ENCODE results near the gene ALX1.

Gene ALX1

GRCh38 chr12:85280165-85280983 is at the start of gene ALX1:
ALX1 (plus strand) TSS chr12:85280220; CDS start chr12:85280262, 42 bp downstream.
- Mint-ChIP-seq H3K36me3 (no peaks in the 10 kb centered on the region), H3K4me3 (peak within 1 kb of the TSS; percentile 63), H3K27ac (peak within 1 kb of the TSS; percentile 28), H3K27me3 (peaks cover 16% of the 10 kb centered on the region), H3K9me3 (no peaks in the 10 kb centered on the region), H3K4me1 (peaks cover 2% of the 10 kb centered on the region)
- DNase-seq (ENCODE audit: low spot score in 2 of 2) (no peak), ATAC-seq (ENCODE audit: low read depth) (peak; percentile 27)

DNA sequence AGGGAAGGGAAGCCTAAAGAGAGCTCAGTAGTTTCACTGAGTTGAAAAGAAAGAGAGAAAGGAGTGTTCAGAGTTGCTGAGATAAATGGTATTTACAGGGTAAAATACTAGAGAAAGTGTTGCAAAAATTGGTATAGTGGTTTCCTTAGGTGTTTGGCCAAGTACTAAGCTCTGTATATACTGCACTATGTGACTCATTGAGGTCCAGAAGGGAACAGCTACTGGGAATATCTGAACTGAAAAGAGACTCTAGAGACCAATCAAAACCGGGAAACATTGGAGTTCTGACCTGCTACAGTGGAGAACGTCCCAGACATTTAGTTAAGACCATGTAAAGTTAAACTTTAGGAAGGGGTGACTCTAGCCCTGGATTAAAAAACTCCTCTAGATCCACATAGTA is 42.7 kb upstream of the ALX1 start:
- H3K27me3 Mint-ChIP-seq, result no peaks in the 10 kb centered on the region
- H3K4me1 Mint-ChIP-seq, result no peaks in the 10 kb centered on the region
- no peaks in the 10 kb centered on the region for H3K36me3 Mint-ChIP-seq
- DNase-seq (ENCODE audit: low spot score in 2 of 2) (no peak), ATAC-seq (ENCODE audit: low read depth) (no peak)
- peaks cover 4% of the 10 kb centered on the region for H3K9me3 Mint-ChIP-seq
- H3K27ac Mint-ChIP-seq, result no peak overlapping the region
- H3K4me3 Mint-ChIP-seq, result no peak overlapping the region

DNA sequence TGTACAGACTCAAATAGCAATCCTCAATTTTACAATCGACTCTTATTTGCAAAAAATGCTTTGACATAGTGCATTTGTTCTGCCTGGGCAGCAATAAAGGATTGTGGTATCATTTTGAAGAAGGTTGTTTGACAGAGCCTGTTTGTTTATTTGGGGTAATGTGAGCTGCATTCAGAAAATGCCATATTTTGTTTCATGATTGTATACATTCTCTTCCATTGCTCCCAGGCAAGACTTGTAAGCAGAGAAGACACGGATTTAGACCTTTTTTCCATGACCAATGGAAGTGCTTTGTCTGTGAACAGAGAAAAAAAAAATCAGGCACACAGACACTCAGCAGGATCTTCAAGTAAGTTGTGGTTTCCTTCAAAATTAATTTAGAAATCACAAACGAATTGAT is 35.5 kb upstream of the ALX1 start:
- no peaks in the 10 kb centered on the region for H3K36me3 Mint-ChIP-seq
- no peak overlapping the region for H3K4me3 Mint-ChIP-seq
- no peak for ATAC-seq (ENCODE audit: low read depth)
- no peaks in the 10 kb centered on the region for H3K4me1 Mint-ChIP-seq
- no peaks in the 10 kb centered on the region for H3K27me3 Mint-ChIP-seq
- peaks cover 1% of the 10 kb centered on the region for H3K9me3 Mint-ChIP-seq
- no peak for DNase-seq (ENCODE audit: low spot score in 2 of 2)
- no peak overlapping the region for H3K27ac Mint-ChIP-seq

- no peaks in the 10 kb centered on the region for H3K4me1 Mint-ChIP-seq
- no peaks in the 10 kb centered on the region for H3K9me3 Mint-ChIP-seq
- H3K36me3 Mint-ChIP-seq, result no peaks in the 10 kb centered on the region
Measured at GRCh38 chr12:85253853-85254252, 26.2 kb upstream of the ALX1 start.

DNA sequence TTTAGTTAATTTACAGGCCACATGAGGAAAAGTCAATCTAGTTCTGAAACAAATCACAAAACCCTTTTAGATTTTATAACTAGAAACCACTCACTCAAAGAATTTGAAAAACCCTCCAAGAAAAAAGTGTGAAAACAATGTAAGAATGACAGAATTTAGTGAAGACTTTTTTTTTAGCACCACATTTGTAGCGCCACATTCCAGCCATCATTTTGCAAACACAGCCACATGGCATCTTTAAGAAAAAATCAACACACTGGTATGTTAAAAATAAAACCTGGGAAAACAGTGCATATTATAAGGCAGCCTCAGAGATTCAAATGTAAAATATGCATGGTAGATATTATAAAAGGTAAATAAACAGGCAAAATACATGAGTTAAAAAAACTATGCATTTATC is 22.3 kb upstream of the ALX1 start:
- no peak overlapping the region for H3K27ac Mint-ChIP-seq
- no peak overlapping the region for H3K4me3 Mint-ChIP-seq
- no peak for ATAC-seq (ENCODE audit: low read depth)
- H3K27me3 Mint-ChIP-seq, result no peaks in the 10 kb centered on the region
- no peaks in the 10 kb centered on the region for H3K4me1 Mint-ChIP-seq
- DNase-seq (ENCODE audit: low spot score in 2 of 2), result no peak
- H3K9me3 Mint-ChIP-seq, result no peaks in the 10 kb centered on the region
- H3K36me3 Mint-ChIP-seq, result no peaks in the 10 kb centered on the region

More at GRCh38 chr12:85253853-85254252, 26.2 kb upstream of the ALX1 start:
- Mint-ChIP-seq H3K4me3 (no peak overlapping the region), H3K27me3 (no peaks in the 10 kb centered on the region), H3K27ac (no peak overlapping the region)
- ATAC-seq (ENCODE audit: low read depth), result no peak
- DNase-seq (ENCODE audit: low spot score in 2 of 2), result no peak

- Mint-ChIP-seq H3K4me1 (no peaks in the 10 kb centered on the region), H3K27me3 (no peaks in the 10 kb centered on the region), H3K9me3 (no peaks in the 10 kb centered on the region), H3K27ac (no peak overlapping the region), H3K36me3 (no peaks in the 10 kb centered on the region), H3K4me3 (no peak overlapping the region)
- ATAC-seq (ENCODE audit: low read depth) (no peak), DNase-seq (ENCODE audit: low spot score in 2 of 2) (no peak)
Measured at GRCh38 chr12:85260447-85260846, 19.6 kb upstream of the ALX1 start.

- H3K4me3 Mint-ChIP-seq, result no peak overlapping the region
- DNase-seq (ENCODE audit: low spot score in 2 of 2), result no peak
- H3K9me3 Mint-ChIP-seq, result no peaks in the 10 kb centered on the region
- no peaks in the 10 kb centered on the region for H3K27me3 Mint-ChIP-seq
- H3K27ac Mint-ChIP-seq, result no peak overlapping the region
- no peaks in the 10 kb centered on the region for H3K4me1 Mint-ChIP-seq
- ATAC-seq (ENCODE audit: low read depth), result no peak
- no peaks in the 10 kb centered on the region for H3K36me3 Mint-ChIP-seq
Measured at GRCh38 chr12:85260896-85261295, 19.1 kb upstream of the ALX1 start.

GRCh38 chr12:85266356-85266755 is 13.7 kb upstream of the ALX1 start:
- no peak overlapping the region for H3K27ac Mint-ChIP-seq
- H3K4me3 Mint-ChIP-seq, result no peak overlapping the region
- DNase-seq (ENCODE audit: low spot score in 2 of 2) (no peak), ATAC-seq (ENCODE audit: low read depth) (no peak)
- H3K4me1 Mint-ChIP-seq, result no peaks in the 10 kb centered on the region
- no peaks in the 10 kb centered on the region for H3K36me3 Mint-ChIP-seq
- peaks cover 3% of the 10 kb centered on the region for H3K27me3 Mint-ChIP-seq
- no peaks in the 10 kb centered on the region for H3K9me3 Mint-ChIP-seq

DNA sequence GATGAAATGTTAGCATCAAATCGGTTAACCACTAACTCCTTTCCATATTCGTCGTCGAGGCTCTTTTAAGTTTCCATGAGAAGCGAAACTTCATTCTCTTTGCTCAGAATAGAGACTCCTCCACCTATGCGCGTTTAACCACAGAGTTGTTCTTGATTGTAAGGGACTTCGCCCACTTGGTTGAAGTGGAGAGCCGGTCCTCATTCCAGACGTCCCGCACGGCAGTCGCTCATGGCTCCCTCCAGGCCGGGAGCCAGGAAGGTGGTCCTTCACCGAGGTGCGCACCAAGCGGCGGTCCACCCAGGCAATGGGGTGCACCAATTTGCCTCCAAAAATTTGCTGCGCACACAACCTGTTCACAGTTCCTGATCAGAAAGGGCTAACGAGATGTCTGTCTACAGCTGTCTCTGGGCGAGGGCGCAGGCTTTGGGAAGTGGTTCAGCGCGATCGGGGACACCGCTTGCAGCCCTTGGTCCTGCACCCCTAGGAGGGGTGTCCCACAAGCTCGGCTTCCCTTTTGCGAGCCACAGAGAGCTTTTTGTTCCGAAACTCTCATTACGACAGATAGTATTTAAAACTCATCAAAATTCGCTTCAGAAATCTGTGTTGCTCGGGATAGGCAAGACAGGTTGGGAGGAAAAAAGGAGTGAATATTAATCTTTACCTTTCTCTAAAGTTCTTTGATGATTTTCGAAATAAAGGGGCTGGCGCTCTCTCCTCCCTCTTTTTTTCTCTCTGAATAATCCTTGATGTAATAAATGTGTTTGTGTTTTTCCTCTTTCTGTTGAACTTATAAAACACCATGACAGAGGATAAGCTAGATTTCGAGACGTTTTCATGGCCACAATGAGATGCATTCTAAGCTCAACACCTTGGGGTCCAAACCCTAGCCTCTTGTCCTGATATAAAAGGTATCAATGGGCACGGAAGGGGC is 6.4 kb upstream of the ALX1 start:
- H3K36me3 Mint-ChIP-seq, result no peaks in the 10 kb centered on the region
- H3K4me3 Mint-ChIP-seq, result no peak overlapping the region

DNA sequence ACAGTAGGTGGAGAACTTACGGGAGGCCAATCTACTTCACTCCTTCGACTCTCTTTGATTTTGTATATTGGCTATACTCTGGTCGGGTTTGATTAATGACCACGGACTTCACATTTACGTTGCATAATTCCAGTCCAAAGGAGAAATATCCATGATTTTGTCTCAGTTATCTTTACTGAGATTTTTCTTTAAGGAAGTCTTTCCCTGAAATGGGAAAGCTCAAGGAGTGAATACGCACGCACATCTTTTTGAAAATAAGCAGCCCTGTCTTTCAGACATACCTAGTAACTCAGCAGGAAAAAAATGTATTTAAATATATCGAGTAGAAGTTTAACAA is 5.7 kb upstream of the ALX1 start:
- Mint-ChIP-seq H3K9me3 (no peaks in the 10 kb centered on the region), H3K36me3 (no peaks in the 10 kb centered on the region), H3K27me3 (peaks cover 11% of the 10 kb centered on the region), H3K27ac (no peak overlapping the region), H3K4me1 (no peaks in the 10 kb centered on the region), H3K4me3 (no peak overlapping the region)
- DNase-seq (ENCODE audit: low spot score in 2 of 2) (no peak), ATAC-seq (ENCODE audit: low read depth) (no peak)

More for the DNA sequence above, 6.4 kb upstream of the ALX1 start:
- no peak for ATAC-seq (ENCODE audit: low read depth)
- Mint-ChIP-seq H3K9me3 (no peaks in the 10 kb centered on the region), H3K27ac (no peak overlapping the region), H3K27me3 (peaks cover 11% of the 10 kb centered on the region), H3K4me1 (no peaks in the 10 kb centered on the region)
- no peak for DNase-seq (ENCODE audit: low spot score in 2 of 2)

GRCh38 chr12:85275374-85275773 is 4.6 kb upstream of the ALX1 start:
- Mint-ChIP-seq H3K9me3 (no peaks in the 10 kb centered on the region), H3K27me3 (peaks cover 14% of the 10 kb centered on the region), H3K27ac (no peak overlapping the region), H3K36me3 (no peaks in the 10 kb centered on the region), H3K4me3 (no peak overlapping the region), H3K4me1 (no peaks in the 10 kb centered on the region)
- no peak for ATAC-seq (ENCODE audit: low read depth)
- DNase-seq (ENCODE audit: low spot score in 2 of 2), result no peak

DNA sequence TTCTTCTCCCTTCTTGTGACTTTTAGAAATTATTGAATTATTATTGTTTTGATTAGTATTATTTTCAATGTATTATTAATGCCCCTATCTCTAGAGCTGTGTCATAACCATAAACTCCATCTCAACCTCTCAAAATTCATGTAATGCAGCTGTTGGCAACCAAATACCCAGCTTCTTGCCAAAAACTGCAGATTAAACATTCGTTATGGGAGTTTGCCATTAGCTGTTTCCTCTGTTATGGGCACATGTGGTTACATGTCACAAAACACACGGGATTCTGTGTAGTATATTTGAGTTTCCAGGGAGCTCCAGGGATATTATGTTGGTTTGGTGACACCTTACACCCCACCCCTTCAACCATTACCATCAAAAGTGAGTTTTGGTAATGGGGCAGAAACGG is 2.8 kb upstream of the ALX1 start:
- Mint-ChIP-seq H3K27me3 (peaks cover 16% of the 10 kb centered on the region), H3K36me3 (no peaks in the 10 kb centered on the region), H3K27ac (no peak overlapping the region), H3K4me3 (no peak overlapping the region), H3K4me1 (peaks cover 2% of the 10 kb centered on the region), H3K9me3 (no peaks in the 10 kb centered on the region)
- no peak for DNase-seq (ENCODE audit: low spot score in 2 of 2)
- ATAC-seq (ENCODE audit: low read depth), result no peak

DNA sequence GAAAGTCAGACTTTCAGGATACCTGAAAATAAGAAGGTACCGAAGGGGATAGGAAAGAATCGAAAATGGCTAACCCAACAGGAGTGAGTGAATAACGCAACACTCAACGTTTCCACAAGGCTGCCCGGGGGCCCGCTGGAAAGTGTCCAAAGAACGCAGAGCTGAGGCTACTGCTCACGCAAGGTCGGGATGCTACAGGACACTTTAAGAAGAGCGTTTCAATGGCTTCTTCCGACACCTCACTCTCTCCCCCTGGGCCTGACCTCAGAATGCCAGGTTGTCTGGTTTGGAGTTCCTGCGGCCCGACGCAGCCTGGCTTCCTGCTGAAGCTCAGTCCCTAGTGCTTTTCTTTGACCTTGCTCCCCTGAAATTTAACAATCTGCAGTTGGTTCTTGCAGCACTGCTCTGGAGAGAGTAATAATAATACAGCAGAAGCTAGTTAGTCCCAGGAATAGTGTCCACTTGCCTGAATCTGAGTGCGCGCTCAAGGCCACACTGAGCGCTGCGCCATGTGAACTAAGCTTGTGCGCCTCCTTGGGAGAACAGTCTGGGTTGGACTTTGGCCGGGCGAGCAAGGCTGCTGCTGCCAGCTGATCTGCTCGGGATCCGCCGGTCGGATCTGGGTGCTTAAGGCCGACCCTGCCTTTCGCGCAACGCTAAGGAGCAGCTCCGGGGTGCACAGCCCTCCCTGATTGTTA is 2.0 kb upstream of the ALX1 start:
- peaks cover 2% of the 10 kb centered on the region for H3K4me1 Mint-ChIP-seq
- no peak overlapping the region for H3K27ac Mint-ChIP-seq
- H3K9me3 Mint-ChIP-seq, result no peaks in the 10 kb centered on the region
- DNase-seq (ENCODE audit: low spot score in 2 of 2) (no peak), ATAC-seq (ENCODE audit: low read depth) (no peak)
- no peak overlapping the region for H3K4me3 Mint-ChIP-seq
- no peaks in the 10 kb centered on the region for H3K36me3 Mint-ChIP-seq
- H3K27me3 Mint-ChIP-seq, result peaks cover 16% of the 10 kb centered on the region
